ENCODE measurements around the gene ATP8A2. TPM values are rescaled to one million over a fixed set of nuclear protein-coding genes. Genes with fewer than 3 reads are reported as not detected.

ATP8A2 gene
- total RNA-seq, 2 donors from 2014 or later, result 0.23 to 6.1 TPM

- no peaks in the 10 kb centered on the region for H3K36me3 ChIP-seq
- no peaks in the 10 kb centered on the region for H3K9me3 ChIP-seq
- intact Hi-C loops (cut with DNase I), result no loop called here
- DNase-seq (ENCODE audit: low spot score), result no peak
- H3K27me3 ChIP-seq (replicated peaks; ENCODE audit: insufficient read depth), result no peaks in the 10 kb centered on the region
- WGBS, result 62% methylated on average over 6 of the region's 6 CpGs
- TF ChIP-seq POLR2A (IDR thresholded peaks at IDR 0.05), result no peak
- no peak for TF ChIP-seq POLR2AphosphoS5 (IDR thresholded peaks at IDR 0.05)
- no peak for TF ChIP-seq CTCF (IDR thresholded peaks at IDR 0.05)
- H3K4me1 ChIP-seq (replicated peaks), result no peaks in the 10 kb centered on the region
- no peak overlapping the region for H3K4me3 ChIP-seq
- no peak overlapping the region for H3K27ac ChIP-seq
These were observed 49.8 kb downstream of the ATP8A2 start for GRCh38 chr13:25421612-25422011.

- Histone ChIP-seq H3K27ac (no peak overlapping the region), H3K27me3 (replicated peaks; ENCODE audit: insufficient read depth) (no peaks in the 10 kb centered on the region), H3K4me3 (no peak overlapping the region), H3K4me1 (replicated peaks) (no peaks in the 10 kb centered on the region), H3K9me3 (no peaks in the 10 kb centered on the region), H3K36me3 (no peaks in the 10 kb centered on the region)
- intact Hi-C loops (cut with DNase I), result no loop called here
- no peak for DNase-seq (ENCODE audit: low spot score)
- TF ChIP-seq POLR2AphosphoS5 (IDR thresholded peaks at IDR 0.05) (no peak), POLR2A (IDR thresholded peaks at IDR 0.05) (no peak), CTCF (IDR thresholded peaks at IDR 0.05) (no peak)
- WGBS, result 34% methylated on average over 2 of the region's 2 CpGs
These were observed 50.4 kb downstream of the ATP8A2 start for GRCh38 chr13:25422153-25422552.

GRCh38 chr13:25423831-25424230, 52.1 kb downstream of the ATP8A2 start:
- WGBS, result 72% methylated on average over 4 of the region's 4 CpGs
- Histone ChIP-seq H3K27me3 (replicated peaks; ENCODE audit: insufficient read depth) (no peaks in the 10 kb centered on the region), H3K36me3 (no peaks in the 10 kb centered on the region), H3K4me1 (replicated peaks) (no peaks in the 10 kb centered on the region), H3K27ac (no peak overlapping the region), H3K4me3 (no peak overlapping the region), H3K9me3 (no peaks in the 10 kb centered on the region)
- TF ChIP-seq POLR2A (IDR thresholded peaks at IDR 0.05) (no peak), POLR2AphosphoS5 (IDR thresholded peaks at IDR 0.05) (no peak), CTCF (IDR thresholded peaks at IDR 0.05) (no peak)
- no peak for DNase-seq (ENCODE audit: low spot score)
- intact Hi-C loops (cut with DNase I), result no loop called here

GRCh38 chr13:25429466-25429865, 57.7 kb downstream of the ATP8A2 start:
- no peak for DNase-seq (ENCODE audit: low spot score)
- TF ChIP-seq CTCF (IDR thresholded peaks at IDR 0.05), result no peak
- TF ChIP-seq POLR2AphosphoS5 (IDR thresholded peaks at IDR 0.05), result no peak
- TF ChIP-seq POLR2A (IDR thresholded peaks at IDR 0.05), result no peak
- Histone ChIP-seq H3K27me3 (replicated peaks; ENCODE audit: insufficient read depth) (no peaks in the 10 kb centered on the region), H3K9me3 (no peaks in the 10 kb centered on the region), H3K4me1 (replicated peaks) (no peaks in the 10 kb centered on the region), H3K36me3 (no peaks in the 10 kb centered on the region), H3K4me3 (no peak overlapping the region), H3K27ac (no peak overlapping the region)
- WGBS, result 78% methylated on average over 6 of the region's 6 CpGs
- intact Hi-C loops (cut with DNase I), result no loop called here

GRCh38 chr13:25432691-25433090, 60.9 kb downstream of the ATP8A2 start:
- H3K9me3 ChIP-seq, result no peaks in the 10 kb centered on the region
- no peak overlapping the region for H3K4me3 ChIP-seq
- intact Hi-C loops (cut with DNase I), result no loop called here
- DNase-seq (ENCODE audit: low spot score), result no peak
- H3K36me3 ChIP-seq, result no peaks in the 10 kb centered on the region
- no peaks in the 10 kb centered on the region for H3K27me3 ChIP-seq (replicated peaks; ENCODE audit: insufficient read depth)
- H3K4me1 ChIP-seq (replicated peaks), result no peaks in the 10 kb centered on the region
- WGBS, result 30% methylated on average over 2 of the region's 2 CpGs
- TF ChIP-seq POLR2AphosphoS5 (IDR thresholded peaks at IDR 0.05) (no peak), CTCF (IDR thresholded peaks at IDR 0.05) (no peak), POLR2A (IDR thresholded peaks at IDR 0.05) (no peak)
- H3K27ac ChIP-seq, result no peak overlapping the region
